Astrocyte (in vitro differentiated cells and primary cell): ENCODE results near the gene SLC25A21. TPM values are rescaled to one million over a fixed set of nuclear protein-coding genes. Genes with fewer than 3 reads are reported as not detected.

Experiments
- DNase-seq: peaks from one replicate; pipeline ENCODE4 v3.0.0-alpha.2; 2010; ENCODE audit warnings: low read depth
- FAIRE-seq: peaks from 2 replicates; lab custom pipeline; 2011; peaks lifted over from hg19 to GRCh38; lab: Jason Lieb, UNC
- H2AFZ ChIP-seq: 2 replicates; pipeline ENCODE4 v1.6.0; 2012; ENCODE audit warnings: low read depth, low read length, inconsistent platforms
- H3K27ac ChIP-seq: 2 replicates; pipeline ENCODE4 v1.5.1; 2011; ENCODE audit warnings: low read depth, low read length, inconsistent platforms
- H3K27me3 ChIP-seq: 2 replicates; pipeline ENCODE4 v1.6.0; 2011; ENCODE audit warnings: low read length, inconsistent platforms; ENCODE audit not compliant: insufficient read depth
- H3K36me3 ChIP-seq: 2 replicates; pipeline ENCODE4 v1.5.1; 2011; ENCODE audit warnings: low read length, inconsistent platforms; ENCODE audit not compliant: insufficient read depth
- H3K4me1 ChIP-seq: 2 replicates; pipeline ENCODE4 v1.5.1; 2011; ENCODE audit warnings: low read length, inconsistent platforms; ENCODE audit not compliant: insufficient read depth
- H3K4me2 ChIP-seq: 2 replicates; pipeline ENCODE4 v1.6.0; 2012; ENCODE audit warnings: low read length, inconsistent platforms
- H3K4me3 ChIP-seq: 2 replicates; pipeline ENCODE4 v1.5.1; 2011; ENCODE audit warnings: low read depth, mild to moderate bottlenecking, low read length, inconsistent platforms; ENCODE audit not compliant: insufficient read depth
- H3K79me2 ChIP-seq: 2 replicates; pipeline ENCODE4 v1.6.0; 2012; ENCODE audit warnings: mild to moderate bottlenecking, low read length, inconsistent platforms; ENCODE audit not compliant: insufficient read depth
- H3K9ac ChIP-seq: 2 replicates; pipeline ENCODE4 v1.6.0; 2012; ENCODE audit warnings: mild to moderate bottlenecking, low read length, inconsistent platforms
- H3K9me3 ChIP-seq: 2 replicates; pipeline ENCODE4 v1.5.1; 2012; ENCODE audit warnings: low read depth, mild to moderate bottlenecking, low read length, inconsistent platforms; ENCODE audit not compliant: insufficient read depth
- H4K20me1 ChIP-seq: 2 replicates; pipeline ENCODE4 v1.6.0; 2012; ENCODE audit warnings: low read length, inconsistent platforms; ENCODE audit not compliant: insufficient read depth
- H3K27ac Mint-ChIP-seq: one replicate; pipeline ENCODE4 v1.8.0; 2021; ENCODE audit warnings: mild to moderate bottlenecking, mixed read lengths; ENCODE audit not compliant: unreplicated experiment
- H3K27me3 Mint-ChIP-seq: one replicate; pipeline ENCODE4 v1.8.0; 2021; ENCODE audit warnings: low read depth, mixed read lengths; ENCODE audit not compliant: unreplicated experiment
- H3K36me3 Mint-ChIP-seq: one replicate; pipeline ENCODE4 v1.8.0; 2021; ENCODE audit warnings: low read depth, mixed read lengths; ENCODE audit not compliant: unreplicated experiment
- H3K4me1 Mint-ChIP-seq: one replicate; pipeline ENCODE4 v1.8.0; 2021; ENCODE audit warnings: low read depth, mixed read lengths; ENCODE audit not compliant: unreplicated experiment
- H3K4me3 Mint-ChIP-seq: one replicate; pipeline ENCODE4 v1.8.0; 2021; ENCODE audit warnings: mild to moderate bottlenecking, moderate library complexity, mixed read lengths; ENCODE audit not compliant: unreplicated experiment
- H3K9me3 Mint-ChIP-seq: one replicate; pipeline ENCODE4 v1.8.0; 2021; ENCODE audit warnings: mild to moderate bottlenecking, mixed read lengths; ENCODE audit not compliant: unreplicated experiment
- EZH2 ChIP-seq: IDR thresholded peaks from 2 replicates; pipeline ENCODE4 v1.6.1; 2012; ENCODE audit warnings: mild to moderate bottlenecking, low read length, inconsistent platforms; ENCODE audit not compliant: insufficient read depth
- total RNA-seq: library from RNA; stranded (reverse); gene quantifications from 2 replicates; pipeline ENCODE4 v1.2.1, GENCODE V29; 2021
- TF ChIP-seq, protein P1 (sequence below): IDR thresholded peaks from 2 replicates; pipeline ENCODE4 v1.5.1; 2011; ENCODE audit warnings: low read depth, mild to moderate bottlenecking, inconsistent platforms, low read length, moderate library complexity; ENCODE audit not compliant: insufficient read depth

The SLC25A21 gene
- total RNA-seq, 1 donor from 2014 or later: 1.5 TPM

- Histone ChIP-seq H3K36me3 (no peaks in the 10 kb centered on the region), H3K4me2 (peak overlapping the region; percentile 40), H3K4me1 (peaks cover 10% of the 10 kb centered on the region), H4K20me1 (no peaks in the 10 kb centered on the region), H3K9ac (no peak overlapping the region), H3K4me3 (no peak overlapping the region), H3K27ac (peak overlapping the region; percentile 16), H3K27me3 (no peaks in the 10 kb centered on the region), H3K79me2 (no peaks in the 10 kb centered on the region), H3K9me3 (no peaks in the 10 kb centered on the region), H2AFZ (no peak overlapping the region)
- H3K4me3 Mint-ChIP-seq: no peak overlapping the region
- DNase-seq (no peak), FAIRE-seq (no peak)
- no peak overlapping the region for H3K27ac Mint-ChIP-seq
- no peaks in the 10 kb centered on the region for H3K27me3 Mint-ChIP-seq
- no peaks in the 10 kb centered on the region for H3K36me3 Mint-ChIP-seq
- H3K9me3 Mint-ChIP-seq: no peaks in the 10 kb centered on the region
- peaks cover 10% of the 10 kb centered on the region for H3K4me1 Mint-ChIP-seq
- no peak for TF ChIP-seq EZH2
- TF ChIP-seq, protein P1, sequence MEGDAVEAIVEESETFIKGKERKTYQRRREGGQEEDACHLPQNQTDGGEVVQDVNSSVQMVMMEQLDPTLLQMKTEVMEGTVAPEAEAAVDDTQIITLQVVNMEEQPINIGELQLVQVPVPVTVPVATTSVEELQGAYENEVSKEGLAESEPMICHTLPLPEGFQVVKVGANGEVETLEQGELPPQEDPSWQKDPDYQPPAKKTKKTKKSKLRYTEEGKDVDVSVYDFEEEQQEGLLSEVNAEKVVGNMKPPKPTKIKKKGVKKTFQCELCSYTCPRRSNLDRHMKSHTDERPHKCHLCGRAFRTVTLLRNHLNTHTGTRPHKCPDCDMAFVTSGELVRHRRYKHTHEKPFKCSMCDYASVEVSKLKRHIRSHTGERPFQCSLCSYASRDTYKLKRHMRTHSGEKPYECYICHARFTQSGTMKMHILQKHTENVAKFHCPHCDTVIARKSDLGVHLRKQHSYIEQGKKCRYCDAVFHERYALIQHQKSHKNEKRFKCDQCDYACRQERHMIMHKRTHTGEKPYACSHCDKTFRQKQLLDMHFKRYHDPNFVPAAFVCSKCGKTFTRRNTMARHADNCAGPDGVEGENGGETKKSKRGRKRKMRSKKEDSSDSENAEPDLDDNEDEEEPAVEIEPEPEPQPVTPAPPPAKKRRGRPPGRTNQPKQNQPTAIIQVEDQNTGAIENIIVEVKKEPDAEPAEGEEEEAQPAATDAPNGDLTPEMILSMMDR: no peak
Measured at GRCh38 chr14:36996857-36997590, 175.4 kb downstream of the SLC25A21 start.

DNA sequence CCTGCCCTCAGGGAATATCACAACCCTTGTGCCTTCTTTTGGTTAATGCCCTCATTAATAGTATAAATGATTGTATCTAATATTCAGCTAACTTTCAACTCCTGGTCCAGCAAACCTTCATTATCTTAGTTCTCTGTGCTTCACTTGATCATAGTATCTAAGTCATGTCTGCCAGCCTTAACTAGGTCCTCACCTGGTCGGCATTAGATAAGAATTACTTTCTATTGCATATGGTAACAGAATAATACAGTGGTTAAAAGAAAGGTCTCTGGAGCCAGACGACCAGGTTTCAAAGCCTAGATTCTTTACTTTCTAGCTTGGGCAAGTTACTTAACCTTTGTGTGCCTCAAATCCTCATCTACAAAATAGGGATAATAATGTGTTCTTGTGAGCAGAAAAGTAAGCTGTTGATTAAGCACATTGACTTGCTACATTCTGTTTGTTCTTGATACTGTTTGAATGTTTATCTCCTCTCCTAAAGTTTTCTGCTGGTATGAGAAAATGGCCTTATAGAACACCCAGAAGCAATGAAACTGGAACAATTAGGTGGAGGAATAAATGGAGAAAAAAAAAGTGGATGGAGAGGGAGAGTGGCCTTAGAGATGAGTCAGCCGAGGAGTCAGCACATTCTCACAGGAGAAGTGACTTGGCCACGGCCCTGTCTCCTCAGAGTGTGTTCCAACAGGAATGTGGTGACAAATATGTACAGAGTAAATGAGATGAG, 176.1 kb downstream of the SLC25A21 start:
- H4K20me1 ChIP-seq: no peaks in the 10 kb centered on the region
- H3K4me1 ChIP-seq: peaks cover 10% of the 10 kb centered on the region
- H3K27ac ChIP-seq: no peak overlapping the region
- peak overlapping the region; percentile 40 for H3K4me2 ChIP-seq
- H3K79me2 ChIP-seq: no peaks in the 10 kb centered on the region
- FAIRE-seq: no peak
- TF ChIP-seq, protein P1: no peak
- no peak for TF ChIP-seq EZH2
- H3K4me1 Mint-ChIP-seq: peaks cover 10% of the 10 kb centered on the region
- H3K4me3 Mint-ChIP-seq: no peak overlapping the region
- no peaks in the 10 kb centered on the region for H3K36me3 ChIP-seq
- H3K27ac Mint-ChIP-seq: no peak overlapping the region
- no peaks in the 10 kb centered on the region for H3K9me3 ChIP-seq
- H3K27me3 Mint-ChIP-seq: no peaks in the 10 kb centered on the region
- no peak overlapping the region for H3K4me3 ChIP-seq
- H3K9ac ChIP-seq: no peak overlapping the region
- DNase-seq: peak; percentile 74
- no peak overlapping the region for H2AFZ ChIP-seq
- H3K36me3 Mint-ChIP-seq: no peaks in the 10 kb centered on the region
- no peaks in the 10 kb centered on the region for H3K27me3 ChIP-seq
- H3K9me3 Mint-ChIP-seq: no peaks in the 10 kb centered on the region
